ENCODE results near the gene EVI5. TPM values are rescaled to one million over a fixed set of nuclear protein-coding genes. Genes with fewer than 3 reads are reported as not detected.
A peak's percentile ranks its signal among the peaks of the same experiment; 100 is the strongest.
"Not testable (repeated sequence)": the region's sequence is repeated elsewhere in the genome, so short reads cannot be mapped to it uniquely, and the experiment has no call there.

The EVI5 gene
- total RNA-seq, 1 donor from 2014 or later = 19.8 TPM

DNA sequence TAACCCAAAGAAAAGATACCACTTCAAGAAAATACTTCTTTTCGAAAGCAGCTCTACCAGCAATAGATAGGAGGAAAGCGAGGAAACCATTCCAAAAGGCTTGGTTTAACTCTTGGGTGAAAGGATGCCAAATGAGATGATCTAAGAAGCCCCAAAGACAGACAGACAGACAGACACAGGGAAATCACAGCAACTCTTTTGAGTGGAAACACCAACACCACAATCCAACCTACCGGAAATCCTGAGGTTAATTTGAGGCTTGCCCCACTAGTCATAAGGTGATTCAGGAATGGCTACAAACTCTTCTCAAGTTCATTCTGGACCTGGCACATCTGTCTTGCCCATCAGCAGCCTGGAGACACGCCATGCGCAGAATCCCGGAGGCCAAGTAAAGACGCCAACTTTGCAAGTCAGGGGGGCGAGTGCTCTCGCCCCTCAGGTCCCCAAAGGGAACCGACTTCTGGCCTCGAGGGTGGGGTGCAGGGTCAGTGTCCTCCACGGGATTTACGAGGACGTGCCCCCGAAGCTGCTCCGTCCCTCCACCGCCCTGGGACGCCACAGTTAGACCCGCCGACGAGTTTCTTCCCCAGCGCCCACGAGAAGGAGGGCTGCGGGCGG is 778 bp downstream of the EVI5 start:
- Histone ChIP-seq H3K27me3 (no peaks in the 10 kb centered on the region), H3K27ac (peak overlapping the region; percentile 90 to 100), H3K4me3 (peak overlapping the region; percentile 74 to 100), H3K36me3 (no peaks in the 10 kb centered on the region), H3K4me1 (peaks cover 0 to 13% of the 10 kb centered on the region in 2 donors), H3K9me3 (no peaks in the 10 kb centered on the region)
- peak in 1 of 2 donors; percentile 72 for DNase-seq (ENCODE audit: low spot score in 2 of 2)
- TF ChIP-seq, protein P1, sequence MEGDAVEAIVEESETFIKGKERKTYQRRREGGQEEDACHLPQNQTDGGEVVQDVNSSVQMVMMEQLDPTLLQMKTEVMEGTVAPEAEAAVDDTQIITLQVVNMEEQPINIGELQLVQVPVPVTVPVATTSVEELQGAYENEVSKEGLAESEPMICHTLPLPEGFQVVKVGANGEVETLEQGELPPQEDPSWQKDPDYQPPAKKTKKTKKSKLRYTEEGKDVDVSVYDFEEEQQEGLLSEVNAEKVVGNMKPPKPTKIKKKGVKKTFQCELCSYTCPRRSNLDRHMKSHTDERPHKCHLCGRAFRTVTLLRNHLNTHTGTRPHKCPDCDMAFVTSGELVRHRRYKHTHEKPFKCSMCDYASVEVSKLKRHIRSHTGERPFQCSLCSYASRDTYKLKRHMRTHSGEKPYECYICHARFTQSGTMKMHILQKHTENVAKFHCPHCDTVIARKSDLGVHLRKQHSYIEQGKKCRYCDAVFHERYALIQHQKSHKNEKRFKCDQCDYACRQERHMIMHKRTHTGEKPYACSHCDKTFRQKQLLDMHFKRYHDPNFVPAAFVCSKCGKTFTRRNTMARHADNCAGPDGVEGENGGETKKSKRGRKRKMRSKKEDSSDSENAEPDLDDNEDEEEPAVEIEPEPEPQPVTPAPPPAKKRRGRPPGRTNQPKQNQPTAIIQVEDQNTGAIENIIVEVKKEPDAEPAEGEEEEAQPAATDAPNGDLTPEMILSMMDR (IDR thresholded peaks at IDR 0.05) = no peak
- intact Hi-C loops (cut with DNase I) = no loop called here

- peak in 1 of 2 donors; percentile 70 for DNase-seq (ENCODE audit: low spot score in 2 of 2)
- Histone ChIP-seq H3K27ac (peak overlapping the region; percentile 90 to 100), H3K4me1 (peaks cover 0 to 13% of the 10 kb centered on the region in 2 donors), H3K4me3 (peak overlapping the region; percentile 74 to 100)
- TF ChIP-seq, protein P1 (IDR thresholded peaks at IDR 0.05) = peak in 1 of 3 experiments; percentile 39
- H3K27me3 ChIP-seq; H3K9me3 ChIP-seq; H3K36me3 ChIP-seq; intact Hi-C loops (cut with DNase I): not testable (repeated sequence)
Measured at GRCh38 chr1:92783550-92783949, 1.4 kb downstream of the EVI5 start.

- Histone ChIP-seq H3K27me3 (no peaks in the 10 kb centered on the region), H3K27ac (no peak overlapping the region), H3K36me3 (no peaks in the 10 kb centered on the region), H3K4me1 (peaks cover 0 to 7% of the 10 kb centered on the region in 2 donors), H3K9me3 (no peaks in the 10 kb centered on the region), H3K4me3 (no peak overlapping the region)
- TF ChIP-seq, protein P1 (IDR thresholded peaks at IDR 0.05) = no peak
- no peak for DNase-seq (ENCODE audit: low spot score in 2 of 2)
- intact Hi-C loops (cut with DNase I) = no loop called here
Measured at GRCh38 chr1:92778376-92778775, 6.5 kb downstream of the EVI5 start.

GRCh38 chr1:92774407-92774806 is 10.5 kb downstream of the EVI5 start:
- Histone ChIP-seq H3K4me3 (no peak overlapping the region), H3K4me1 (no peaks in the 10 kb centered on the region), H3K9me3 (no peaks in the 10 kb centered on the region), H3K27ac (no peak overlapping the region), H3K36me3 (no peaks in the 10 kb centered on the region), H3K27me3 (no peaks in the 10 kb centered on the region)
- intact Hi-C loops (cut with DNase I) = no loop called here
- TF ChIP-seq, protein P1 (IDR thresholded peaks at IDR 0.05) = no peak
- DNase-seq (ENCODE audit: low spot score in 2 of 2) = no peak

- H3K36me3 ChIP-seq; DNase-seq (ENCODE audit: low spot score in 2 of 2); H3K27ac ChIP-seq; H3K4me1 ChIP-seq; H3K27me3 ChIP-seq; intact Hi-C loops (cut with DNase I); H3K4me3 ChIP-seq; H3K9me3 ChIP-seq: not testable (repeated sequence)
Measured at GRCh38 chr1:92773749-92774148, 11.2 kb downstream of the EVI5 start.

- DNase-seq (ENCODE audit: low spot score in 2 of 2) = no peak
- TF ChIP-seq, protein P1 (IDR thresholded peaks at IDR 0.05) = no peak
- no peaks in the 10 kb centered on the region for H3K36me3 ChIP-seq
- H3K27me3 ChIP-seq = no peaks in the 10 kb centered on the region
- H3K27ac ChIP-seq = no peak overlapping the region
- H3K4me1 ChIP-seq = no peaks in the 10 kb centered on the region
- no peak overlapping the region for H3K4me3 ChIP-seq
- no peaks in the 10 kb centered on the region for H3K9me3 ChIP-seq
- intact Hi-C loops (cut with DNase I) = no loop called here
Measured at GRCh38 chr1:92769856-92770255, 15.1 kb downstream of the EVI5 start.
